ENCODE results near the gene PRKACA. TPM values are rescaled to one million over a fixed set of nuclear protein-coding genes. Genes with fewer than 3 reads are reported as not detected.

The PRKACA gene
- total RNA-seq, 4 donors from 2014 or later = 45.9 to 53.7 (median 49.2) TPM

GRCh38 chr19:14156971-14157717 is 39.6 kb upstream of the PRKACA start:
- intact Hi-C loops (cut with DNase I; ENCODE audit: low total_unique reads) = no loop called here
- no peak overlapping the region for H3K4me3 ChIP-seq (ENCODE audit: low read depth, poor library complexity, severe bottlenecking)
- no peak for DNase-seq (ENCODE audit: low spot score in 2 of 2)
- TF ChIP-seq CTCF (IDR thresholded peaks at IDR 0.05) (no peak), POLR2A (IDR thresholded peaks at IDR 0.05) (no peak)
- WGBS, 2 donors = 91 to 93% methylated on average over 23 to 26 of the region's 26 CpGs

GRCh38 chr19:14156122-14156521 is 38.6 kb upstream of the PRKACA start:
- TF ChIP-seq POLR2A (IDR thresholded peaks at IDR 0.05) = no peak
- intact Hi-C loops (cut with DNase I; ENCODE audit: low total_unique reads) = no loop called here
- WGBS, 2 donors = 87 to 90% methylated on average over 6 to 12 of the region's 12 CpGs
- no peak for DNase-seq (ENCODE audit: low spot score in 2 of 2)
- H3K4me3 ChIP-seq (ENCODE audit: low read depth, poor library complexity, severe bottlenecking) = no peak overlapping the region

GRCh38 chr19:14155371-14155770 is 37.8 kb upstream of the PRKACA start:
- TF ChIP-seq POLR2A (IDR thresholded peaks at IDR 0.05) (no peak), CTCF (IDR thresholded peaks at IDR 0.05) (no peak)
- intact Hi-C loops (cut with DNase I; ENCODE audit: low total_unique reads) = no loop called here
- no peak overlapping the region for H3K4me3 ChIP-seq (ENCODE audit: low read depth, poor library complexity, severe bottlenecking)
- DNase-seq (ENCODE audit: low spot score in 2 of 2) = no peak
- whole genome bisulfite sequencing, 2 donors = 95 to 98% methylated on average over 17 of the region's 17 CpGs

GRCh38 chr19:14152713-14153112 is 35.2 kb upstream of the PRKACA start:
- 84 to 88% methylated on average over 11 of the region's 12 CpGs for WGBS, 2 donors
- no peak for DNase-seq (ENCODE audit: low spot score in 2 of 2)
- TF ChIP-seq CTCF (IDR thresholded peaks at IDR 0.05) (no peak), POLR2A (IDR thresholded peaks at IDR 0.05) (no peak)
- no peak overlapping the region for H3K4me3 ChIP-seq (ENCODE audit: low read depth, poor library complexity, severe bottlenecking)
- intact Hi-C loops (cut with DNase I; ENCODE audit: low total_unique reads) = no loop called here

GRCh38 chr19:14150770-14151661 is 33.5 kb upstream of the PRKACA start:
- DNase-seq (ENCODE audit: low spot score in 2 of 2) = no peak
- intact Hi-C loops (cut with DNase I; ENCODE audit: low total_unique reads) = no loop called here
- WGBS, 2 donors = 90 to 93% methylated on average over 32 to 37 of the region's 47 CpGs
- TF ChIP-seq CTCF (IDR thresholded peaks at IDR 0.05) = no peak
- no peak for TF ChIP-seq POLR2A (IDR thresholded peaks at IDR 0.05)
- H3K4me3 ChIP-seq (ENCODE audit: low read depth, poor library complexity, severe bottlenecking) = no peak overlapping the region

GRCh38 chr19:14150041-14150769 is 32.6 kb upstream of the PRKACA start:
- intact Hi-C loops (cut with DNase I; ENCODE audit: low total_unique reads) = no loop called here
- no peak overlapping the region for H3K4me3 ChIP-seq (ENCODE audit: low read depth, poor library complexity, severe bottlenecking)
- 42 to 63% methylated on average over 10 of the region's 10 CpGs for WGBS, 2 donors
- TF ChIP-seq CTCF (IDR thresholded peaks at IDR 0.05) (no peak), POLR2A (IDR thresholded peaks at IDR 0.05) (no peak)
- DNase-seq (ENCODE audit: low spot score in 2 of 2) = no peak
